GOT3 (cell line): Measurements from ENCODE around the gene SREK1.
"Not testable (repeated sequence)": the region's sequence is repeated elsewhere in the genome, so short reads cannot be mapped to it uniquely, and the experiment has no call there.

Experiments used
- DNase-seq: peaks from one replicate; lab custom pipeline; 2025; ENCODE audit warnings: mixed read lengths; lab: John Stamatoyannopoulos, UW

The SREK1 gene

GRCh38 chr5:66222455-66222854, 78.4 kb downstream of the SREK1 start:
- no peak for DNase-seq

GRCh38 chr5:66222896-66223295, 78.8 kb downstream of the SREK1 start:
- DNase-seq = not testable (repeated sequence)

- DNase-seq = no peak
These were observed 79.5 kb downstream of the SREK1 start for GRCh38 chr5:66223637-66224036.

GRCh38 chr5:66224274-66224673, 80.2 kb downstream of the SREK1 start:
- no peak for DNase-seq

GRCh38 chr5:66224773-66225553, 80.9 kb downstream of the SREK1 start:
- no peak for DNase-seq

- no peak for DNase-seq
These were observed 86.5 kb downstream of the SREK1 start for GRCh38 chr5:66230551-66230950.

- DNase-seq = no peak
These were observed 87.4 kb downstream of the SREK1 start for GRCh38 chr5:66231508-66231907.

- DNase-seq = no peak
These were observed 88.2 kb downstream of the SREK1 start for GRCh38 chr5:66232275-66232674.

- DNase-seq = no peak
These were observed 88.8 kb downstream of the SREK1 start for GRCh38 chr5:66232706-66233445.
